ENCODE data around the gene ACBD4. TPM values are rescaled to one million over a fixed set of nuclear protein-coding genes. Genes with fewer than 3 reads are reported as not detected.

The ACBD4 gene
- total RNA-seq, 1 experiment from 2014 or later, result 7.7 TPM

GRCh38 chr17:45115015-45115625, 20.4 kb upstream of the ACBD4 start:
- POLR2A ChIA-PET, result no interaction called here
- DNase-seq (ENCODE audit: low read depth, low spot score) (no peak), ATAC-seq (no peak)
- intact Hi-C loops (cut with micrococcal nuclease; ENCODE audit: unreplicated experiment) (no loop called here), in situ Hi-C loops (cut with HindIII; ENCODE audit: low pct_unique_long_range_greater_than_20kb, low sequenced_read_pairs) (no loop called here)
- Histone ChIP-seq H3K27ac (ENCODE audit: low read length) (no peak overlapping the region), H3K9me3 (ENCODE audit: control insufficient read depth, insufficient read depth, low read depth, low read length) (no peaks in the 10 kb centered on the region), H3K4me1 (ENCODE audit: control insufficient read depth, insufficient read depth, low read length) (peaks cover 8% of the 10 kb centered on the region), H3K4me3 (ENCODE audit: low read depth in 2 of 2, low read length in 2 of 2) (no peak overlapping the region), H3K27me3 (ENCODE audit: control insufficient read depth, insufficient read depth, low read length) (no peaks in the 10 kb centered on the region), H3K36me3 (ENCODE audit: control insufficient read depth, insufficient read depth, low read length) (no peaks in the 10 kb centered on the region)
- BruUV-seq (replicated peaks), result no TSS peak
- CTCF ChIA-PET, result no interaction called here
- TF ChIP-seq POLR2AphosphoS5 (IDR thresholded peaks at IDR 0.05; ENCODE audit: low read depth, low read length) (no peak), CTCF (IDR thresholded peaks at IDR 0.05) (no peak), REST (IDR thresholded peaks at IDR 0.05; ENCODE audit: insufficient read depth in 1 of 2, low read depth in 2 of 2, low read length in 1 of 2) (no peak)

DNA sequence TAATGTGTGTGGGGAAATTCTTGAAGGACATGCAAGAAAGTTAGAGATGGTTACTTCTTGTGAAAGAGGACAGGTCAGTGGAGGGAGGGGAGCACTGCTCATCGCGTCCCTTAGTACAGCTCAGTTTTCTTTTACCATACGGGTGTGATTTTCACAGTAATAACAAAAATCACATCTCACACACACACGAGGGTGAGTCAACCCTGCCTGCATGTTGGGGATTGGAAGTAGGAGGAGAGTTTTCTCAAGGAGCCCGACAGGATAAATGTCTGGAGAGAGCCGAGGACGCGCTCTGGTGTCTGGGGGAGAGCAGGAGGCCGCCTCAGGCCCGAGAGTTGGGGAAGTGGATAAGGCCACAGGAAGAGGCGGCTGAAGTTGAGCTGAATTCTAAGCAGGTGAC, 19.6 kb upstream of the ACBD4 start:
- DNase-seq (ENCODE audit: low read depth, low spot score), result no peak
- ChIA-PET POLR2A (no interaction called here), CTCF (no interaction called here)
- Histone ChIP-seq H3K9me3 (ENCODE audit: control insufficient read depth, insufficient read depth, low read depth, low read length) (no peaks in the 10 kb centered on the region), H3K27me3 (ENCODE audit: control insufficient read depth, insufficient read depth, low read length) (no peaks in the 10 kb centered on the region), H3K4me3 (ENCODE audit: low read depth in 2 of 2, low read length in 2 of 2) (no peak overlapping the region), H3K27ac (ENCODE audit: low read length) (no peak overlapping the region), H3K36me3 (ENCODE audit: control insufficient read depth, insufficient read depth, low read length) (no peaks in the 10 kb centered on the region), H3K4me1 (ENCODE audit: control insufficient read depth, insufficient read depth, low read length) (peaks cover 6% of the 10 kb centered on the region)
- intact Hi-C loops (cut with micrococcal nuclease; ENCODE audit: unreplicated experiment) (no loop called here), in situ Hi-C loops (cut with HindIII; ENCODE audit: low pct_unique_long_range_greater_than_20kb, low sequenced_read_pairs) (no loop called here)
- no peak for ATAC-seq
- no peak for TF ChIP-seq SIN3A (IDR thresholded peaks at IDR 0.05; ENCODE audit: borderline replicate concordance, insufficient read depth, low read depth, low read length)
- no TSS peak for BruUV-seq (replicated peaks)

DNA sequence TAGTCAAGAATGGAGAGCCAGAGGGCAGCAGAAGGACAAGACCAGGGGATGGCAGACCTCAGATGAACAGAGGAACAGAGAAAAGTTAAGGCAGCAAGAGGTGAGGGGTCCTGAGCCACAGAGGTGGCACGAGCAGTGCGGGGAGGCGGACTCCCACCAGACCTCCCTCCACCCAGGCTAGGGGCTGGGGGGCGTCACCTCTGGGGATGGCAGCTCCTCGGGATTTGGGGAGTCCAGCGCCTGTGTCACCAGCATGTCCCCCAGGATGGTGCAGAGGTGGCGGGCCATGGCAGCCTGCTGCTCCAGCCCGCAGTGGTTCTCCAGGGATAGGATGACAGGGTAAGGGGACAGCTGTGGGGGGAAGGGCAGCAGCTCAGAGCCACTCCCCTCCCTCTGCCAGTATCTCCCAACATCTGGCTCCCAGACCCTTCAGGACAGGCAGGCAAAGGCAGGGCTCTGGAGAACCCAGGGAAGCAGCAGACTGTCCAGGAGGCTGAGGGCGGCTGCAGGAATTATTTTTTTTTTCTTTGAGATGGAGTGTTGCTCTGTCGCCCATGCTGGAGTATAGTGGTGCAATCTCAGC, 19.0 kb upstream of the ACBD4 start:
- ChIA-PET POLR2A (no interaction called here), CTCF (no interaction called here)
- ATAC-seq, result no peak
- no peak overlapping the region for H3K27ac ChIP-seq (ENCODE audit: low read length)
- no peaks in the 10 kb centered on the region for H3K36me3 ChIP-seq (ENCODE audit: control insufficient read depth, insufficient read depth, low read length)
- H3K4me1 ChIP-seq (ENCODE audit: control insufficient read depth, insufficient read depth, low read length), result no peaks in the 10 kb centered on the region; the same call in 1 of the 2 replicates
- no peak overlapping the region for H3K4me3 ChIP-seq (ENCODE audit: low read depth in 2 of 2, low read length in 2 of 2)
- in situ Hi-C loops (cut with HindIII; ENCODE audit: low pct_unique_long_range_greater_than_20kb, low sequenced_read_pairs) (no loop called here), intact Hi-C loops (cut with micrococcal nuclease; ENCODE audit: unreplicated experiment) (no loop called here)
- H3K27me3 ChIP-seq (ENCODE audit: control insufficient read depth, insufficient read depth, low read length), result no peaks in the 10 kb centered on the region
- no peak for TF ChIP-seq TCF7L2 (IDR thresholded peaks at IDR 0.05; ENCODE audit: low read depth, low read length)
- TF ChIP-seq REST (IDR thresholded peaks at IDR 0.05; ENCODE audit: insufficient read depth in 1 of 2, low read depth in 2 of 2, low read length in 1 of 2), result no peak
- no peak for TF ChIP-seq POLR2AphosphoS5 (IDR thresholded peaks at IDR 0.05; ENCODE audit: low read depth, low read length)
- TF ChIP-seq SIN3A (IDR thresholded peaks at IDR 0.05; ENCODE audit: borderline replicate concordance, insufficient read depth, low read depth, low read length), result no peak
- TF ChIP-seq CTCF (IDR thresholded peaks at IDR 0.05), result no peak
- BruUV-seq (replicated peaks), result no TSS peak
- no peaks in the 10 kb centered on the region for H3K9me3 ChIP-seq (ENCODE audit: control insufficient read depth, insufficient read depth, low read depth, low read length)
- DNase-seq (ENCODE audit: low read depth, low spot score), result no peak

Measured in Panc1 (cell line).